Hepatic stellate cell (primary cell): ENCODE data around the gene MAT2A.
"Not testable (repeated sequence)": the region's sequence is repeated elsewhere in the genome, so short reads cannot be mapped to it uniquely, and the experiment has no call there.

Source experiments
- DNase-seq: peaks from one replicate; pipeline ENCODE4 v3.0.0; 2011; ENCODE audit warnings: low spot score

Gene MAT2A

DNA sequence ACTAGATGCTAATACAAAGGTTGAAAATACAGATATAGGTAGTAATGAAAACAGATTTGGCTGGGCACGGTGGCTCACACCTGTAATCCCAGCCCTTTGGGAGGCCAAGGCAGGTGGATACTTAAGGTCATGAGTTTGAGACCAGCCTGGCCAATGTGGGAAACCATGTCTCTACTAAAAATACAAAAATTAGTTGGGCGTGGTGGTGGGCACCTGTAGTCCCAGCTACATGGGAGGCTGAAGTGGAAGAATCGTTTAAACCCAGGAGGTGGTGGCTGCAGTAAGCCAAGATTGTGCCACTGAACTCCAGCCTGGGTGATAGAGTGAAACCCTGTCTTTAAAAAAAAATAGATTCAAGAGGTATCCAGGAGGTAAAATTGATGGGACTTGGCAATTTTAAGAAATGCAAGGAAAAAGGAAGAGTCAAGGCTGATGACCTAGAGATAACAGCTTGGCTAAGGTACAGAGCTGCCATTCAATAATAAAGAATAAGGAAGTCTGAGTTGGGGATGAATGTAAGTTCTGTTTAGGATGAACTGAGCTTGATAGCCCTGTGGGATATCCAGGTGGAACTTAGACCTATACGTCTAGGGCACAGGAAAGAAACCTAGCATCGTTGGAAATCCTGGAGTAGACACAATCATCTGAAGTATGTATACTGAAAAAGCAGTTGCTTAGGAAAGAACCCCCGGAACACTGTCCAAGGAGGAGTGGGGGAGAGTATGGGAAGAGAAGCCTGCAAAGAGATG is 9.1 kb downstream of the MAT2A start:
- no peak for DNase-seq

DNA sequence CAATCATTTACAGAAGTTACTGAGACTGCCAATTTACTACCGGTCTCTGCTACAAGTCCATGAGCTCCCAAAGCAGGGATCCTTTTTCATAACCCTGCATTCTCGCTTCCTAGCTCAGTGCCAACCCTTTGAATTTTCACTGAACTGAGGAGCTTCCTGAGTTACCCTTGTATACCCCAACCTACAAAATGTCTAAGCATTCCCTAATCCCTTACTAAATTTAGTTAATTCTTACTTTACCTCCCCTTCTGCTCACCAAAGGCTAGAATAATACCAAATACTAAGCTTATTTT is 9.6 kb downstream of the MAT2A start:
- no peak for DNase-seq

GRCh38 chr2:85549095-85549494 is 10.1 kb downstream of the MAT2A start:
- no peak for DNase-seq

GRCh38 chr2:85549826-85550225 is 10.9 kb downstream of the MAT2A start:
- DNase-seq: peak; percentile 85

GRCh38 chr2:85550486-85550885 is 11.5 kb downstream of the MAT2A start:
- DNase-seq: no peak

GRCh38 chr2:85551698-85552678 is 13.0 kb downstream of the MAT2A start:
- DNase-seq: peak; percentile 58

DNA sequence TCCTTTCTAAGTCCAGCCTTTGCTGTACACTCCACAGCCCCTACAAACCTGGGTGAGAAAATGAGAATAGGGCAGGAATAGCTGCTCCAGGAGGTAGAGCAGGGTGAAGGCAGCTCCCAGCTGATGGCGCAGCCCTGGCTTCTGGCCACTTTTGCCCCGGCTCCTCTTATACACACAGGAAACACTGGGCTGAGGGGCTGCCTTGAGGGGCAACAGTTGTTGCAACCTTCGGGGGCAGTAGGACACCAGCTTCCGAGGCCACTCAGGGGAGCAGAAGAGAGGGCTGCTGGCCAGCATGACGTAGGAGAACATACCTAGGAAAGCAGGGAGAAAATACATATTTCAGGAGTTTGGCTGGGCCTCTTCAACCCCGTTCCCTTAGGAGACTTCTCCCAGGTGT is 14.2 kb downstream of the MAT2A start:
- DNase-seq: no peak

DNA sequence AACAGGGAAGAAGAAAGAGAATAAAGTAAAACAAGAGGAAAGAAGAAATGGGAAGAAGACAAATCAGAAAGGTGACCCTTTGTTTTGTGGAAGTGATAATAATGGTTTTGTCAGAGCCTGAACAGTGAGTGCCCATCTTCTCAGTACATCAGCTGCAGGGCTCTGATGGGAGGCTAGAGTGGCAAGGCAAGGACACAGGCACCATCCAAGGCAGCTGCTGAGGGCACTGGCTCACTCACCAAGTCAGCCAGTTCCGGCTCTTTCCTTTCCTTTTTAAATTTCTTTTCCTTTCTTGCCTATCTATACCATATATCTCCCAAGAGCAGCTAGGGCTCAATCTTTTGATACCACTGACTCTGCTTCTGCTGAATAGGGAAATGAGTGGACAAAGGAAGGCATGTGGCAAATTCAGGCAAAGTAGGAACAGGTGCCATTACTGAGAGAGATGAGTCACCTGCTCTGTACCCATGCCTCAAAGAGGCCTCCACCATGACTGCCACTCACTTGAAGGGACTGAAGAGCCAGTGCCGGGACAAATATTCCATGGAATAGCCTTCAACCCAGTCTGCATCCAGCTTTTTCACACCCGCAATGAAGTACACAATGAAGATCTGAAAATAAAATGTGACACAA is 16.1 kb downstream of the MAT2A start:
- DNase-seq: no peak

DNA sequence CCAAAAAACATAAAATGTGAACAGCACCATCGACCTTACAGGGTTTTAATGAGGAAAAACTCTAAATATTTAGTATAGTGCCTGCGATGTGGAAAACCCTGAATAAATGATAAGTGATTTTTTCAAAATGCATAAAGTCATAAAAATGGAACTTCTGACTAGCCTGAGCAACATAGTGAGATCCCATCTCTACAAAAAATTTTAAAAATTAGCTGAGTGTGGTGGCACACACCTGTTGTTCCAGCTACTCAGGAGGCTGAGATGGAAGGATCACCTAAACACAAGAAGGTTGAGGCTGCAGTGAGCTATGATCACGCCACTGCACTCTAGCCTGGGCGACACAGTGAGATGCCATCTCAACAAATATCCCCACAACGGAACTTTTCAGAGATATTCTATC is 18.2 kb downstream of the MAT2A start:
- DNase-seq: no peak

GRCh38 chr2:85558160-85558559 is 19.2 kb downstream of the MAT2A start:
- no peak for DNase-seq

DNA sequence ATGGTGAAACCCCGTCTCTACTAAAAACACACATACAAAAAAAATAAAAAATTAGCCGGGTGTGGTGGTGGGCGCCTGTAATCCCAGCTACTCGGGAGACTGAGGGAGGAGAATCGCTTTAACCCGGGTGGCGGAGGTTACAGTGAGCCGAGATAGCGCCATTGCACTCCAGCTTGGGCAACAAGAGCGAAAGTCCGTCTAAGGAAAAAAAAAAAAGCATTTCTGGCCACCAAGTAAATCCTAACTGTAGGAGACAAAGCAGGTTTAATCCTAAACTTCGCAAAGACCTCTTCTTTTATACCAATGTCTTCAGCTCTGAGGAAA is 21.4 kb downstream of the MAT2A start:
- not testable (repeated sequence) for DNase-seq

GRCh38 chr2:85560812-85561279 is 21.9 kb downstream of the MAT2A start:
- no peak for DNase-seq

DNA sequence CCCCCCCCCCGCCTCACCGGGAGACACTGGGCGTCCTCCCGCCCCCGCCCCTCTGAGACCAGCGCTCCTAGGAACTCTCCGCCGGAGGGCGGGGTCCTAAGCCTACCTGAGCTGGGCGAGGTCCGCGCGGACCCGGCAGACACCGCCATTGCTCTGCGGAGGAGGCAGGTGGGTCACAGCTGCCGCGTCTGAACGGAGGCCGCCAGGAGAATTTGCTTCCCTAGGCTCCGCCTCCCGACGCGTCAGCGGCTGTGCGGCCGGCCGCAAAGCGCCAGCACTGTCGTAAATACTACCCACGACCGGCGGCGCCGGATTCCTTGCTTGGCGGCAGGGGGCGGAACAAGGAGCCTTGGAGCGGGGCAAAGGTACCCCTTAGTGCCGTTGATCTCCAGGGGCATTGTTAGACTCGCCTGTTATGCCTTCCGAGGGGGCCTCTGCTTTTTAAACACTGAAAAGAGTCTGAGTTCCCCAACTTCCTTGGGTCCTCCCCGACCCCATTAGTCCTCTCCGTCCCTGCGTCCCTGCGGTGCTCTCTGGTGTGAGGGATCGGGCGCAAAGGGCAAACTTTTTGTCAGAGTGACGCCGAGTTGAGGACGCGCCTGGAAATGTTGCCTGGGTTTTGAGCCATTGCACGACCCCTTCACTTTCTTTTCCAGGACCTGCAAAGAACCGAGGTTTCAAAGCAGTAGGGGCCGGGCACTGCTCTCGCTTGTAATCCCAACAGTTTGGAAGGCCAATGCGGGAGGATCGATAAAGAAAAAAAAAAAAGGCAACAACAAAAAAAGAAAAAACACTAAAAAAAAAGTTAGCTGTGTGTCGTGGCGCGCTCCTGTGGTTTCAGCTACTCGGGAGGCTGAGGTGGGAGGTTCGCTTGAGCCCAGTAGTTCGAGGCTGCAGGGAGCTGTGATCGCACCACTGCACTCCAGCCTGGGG is 22.6 kb downstream of the MAT2A start, which contains the start of gene GGCX:
TSS of gene GGCX (minus strand) at position 214 of the 933 bp plus-strand sequence. CDS start at position 149, 65 bp downstream.
- peak; percentile 87 for DNase-seq

DNA sequence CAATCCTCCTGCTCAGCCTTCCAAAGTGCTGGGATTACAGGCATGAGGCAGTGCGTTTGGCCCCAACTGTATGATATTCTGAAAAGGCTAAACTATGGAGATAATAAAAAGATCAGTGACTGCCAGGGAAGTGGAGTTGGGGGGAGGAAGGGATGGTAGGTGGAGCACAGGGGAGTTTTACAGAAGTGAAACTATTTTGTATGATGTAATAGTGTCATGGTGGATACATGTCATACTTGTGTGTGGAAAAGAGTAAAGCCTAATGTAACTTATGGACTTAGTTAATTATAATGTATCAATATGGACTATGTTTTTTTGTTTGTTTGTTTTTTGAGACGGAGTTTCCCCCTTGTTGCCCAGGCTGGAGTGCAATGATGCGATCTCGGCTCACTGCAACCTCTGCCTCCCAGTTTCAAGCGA is 25.2 kb downstream of the MAT2A start:
- DNase-seq: no peak

DNA sequence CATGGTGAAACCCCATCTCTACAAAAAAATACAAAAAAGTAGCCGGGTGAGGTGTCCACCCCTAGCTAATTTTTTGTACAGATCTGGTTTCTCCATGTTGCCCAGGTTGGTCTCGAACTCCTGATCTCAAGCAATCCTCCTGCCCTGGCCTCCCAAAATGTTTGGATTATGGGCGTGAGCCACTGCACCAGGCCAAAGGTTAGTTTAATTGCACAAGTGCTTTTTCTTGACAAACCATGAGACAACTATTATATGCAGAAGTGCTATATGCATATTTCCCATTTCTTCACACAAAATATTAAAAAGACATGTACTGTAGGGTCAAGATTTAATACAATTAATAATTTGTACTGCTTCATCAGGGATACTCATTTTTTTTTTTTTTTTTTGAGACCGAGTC is 27.3 kb downstream of the MAT2A start:
- no peak for DNase-seq

DNA sequence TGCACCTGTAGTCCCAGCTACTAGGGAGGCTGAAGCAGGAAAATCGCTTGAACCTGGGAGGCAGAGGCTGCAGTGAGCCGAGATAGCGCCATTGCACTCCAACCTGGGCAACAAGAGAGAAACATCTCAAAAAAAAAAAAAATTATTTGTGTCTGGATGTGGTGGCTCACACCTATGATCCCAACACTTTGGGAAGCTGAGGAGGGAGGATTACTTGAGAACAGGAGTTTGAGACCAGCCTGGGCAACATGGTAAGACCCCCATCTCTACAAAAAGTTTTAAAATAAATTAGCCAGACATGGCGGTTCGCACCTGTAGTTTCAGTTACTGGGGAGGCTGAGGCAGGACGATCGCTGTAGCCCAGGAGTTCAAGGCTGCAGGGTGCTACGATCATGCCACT is 36.8 kb downstream of the MAT2A start:
- DNase-seq: no peak

DNA sequence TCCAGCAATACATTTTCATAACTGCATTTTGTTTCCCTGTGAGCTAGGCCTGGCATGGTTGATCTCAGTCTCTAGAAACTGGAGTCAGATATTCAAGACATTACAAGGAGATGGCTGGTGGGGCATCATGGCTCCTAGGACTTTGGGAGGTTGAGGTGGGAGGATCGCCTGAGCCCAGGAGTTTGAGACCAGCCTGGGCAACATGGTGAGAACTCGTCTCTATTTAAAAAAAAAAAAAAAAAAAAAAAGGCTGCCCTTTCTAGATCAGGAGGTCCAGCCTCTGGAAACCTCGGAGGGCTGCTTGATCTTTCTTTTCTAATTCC is 38.1 kb downstream of the MAT2A start:
- DNase-seq: no peak

DNA sequence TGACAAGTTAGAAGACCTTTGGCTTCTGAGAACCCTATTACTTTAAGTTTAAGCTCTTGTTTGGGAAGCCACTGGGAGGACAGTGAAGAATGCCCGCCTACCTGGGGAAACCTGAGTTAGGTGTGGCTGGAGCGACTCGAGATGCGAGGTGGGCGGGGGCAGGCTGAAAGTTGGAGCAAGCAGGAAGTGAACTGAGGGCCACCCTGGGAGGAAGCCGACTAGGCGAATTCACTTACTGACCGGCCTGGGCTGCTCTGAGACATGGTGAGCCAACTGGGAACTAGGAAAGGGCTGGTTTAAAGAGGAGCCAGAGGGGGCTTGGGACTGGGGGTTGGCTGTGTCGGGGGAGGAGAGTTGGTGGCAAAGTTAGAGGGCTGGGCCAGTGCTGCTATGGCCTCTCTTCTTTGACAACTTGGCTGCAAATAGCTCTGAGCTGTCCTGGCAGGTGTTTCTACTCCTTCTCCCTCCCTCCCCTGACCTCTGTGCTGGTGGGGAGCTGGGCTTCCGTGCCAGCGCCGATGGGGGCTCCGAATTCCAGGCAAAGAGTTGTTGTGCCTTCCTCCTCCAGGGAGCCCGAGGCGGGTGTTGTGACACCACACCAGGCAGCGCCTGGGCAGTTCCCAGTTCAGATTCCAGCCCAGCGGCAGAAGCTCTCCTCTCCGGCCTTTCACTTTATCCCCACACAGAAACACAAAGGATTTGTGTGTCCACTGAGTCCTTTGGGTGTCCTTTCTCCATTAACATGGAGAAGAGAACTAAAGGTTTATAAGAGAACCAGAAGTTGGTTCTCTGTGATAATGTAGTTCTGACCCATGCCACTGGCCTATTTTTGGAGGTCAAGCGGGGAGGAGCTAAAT is 38.6 kb downstream of the MAT2A start, which contains the start of gene VAMP8:
TSS of gene VAMP8 (plus strand) at position 201 of the 857 bp plus-strand sequence. CDS start at position 262, 61 bp downstream.
- no peak for DNase-seq

GRCh38 chr2:85578243-85579180 is 39.5 kb downstream of the MAT2A start:
- DNase-seq: no peak
